ENCODE measurements around the gene FAM185A.
A peak's percentile ranks its signal among the peaks of the same experiment; 100 is the strongest.
"Not testable (repeated sequence)": the region's sequence is repeated elsewhere in the genome, so short reads cannot be mapped to it uniquely, and the experiment has no call there.

Gene FAM185A

DNA sequence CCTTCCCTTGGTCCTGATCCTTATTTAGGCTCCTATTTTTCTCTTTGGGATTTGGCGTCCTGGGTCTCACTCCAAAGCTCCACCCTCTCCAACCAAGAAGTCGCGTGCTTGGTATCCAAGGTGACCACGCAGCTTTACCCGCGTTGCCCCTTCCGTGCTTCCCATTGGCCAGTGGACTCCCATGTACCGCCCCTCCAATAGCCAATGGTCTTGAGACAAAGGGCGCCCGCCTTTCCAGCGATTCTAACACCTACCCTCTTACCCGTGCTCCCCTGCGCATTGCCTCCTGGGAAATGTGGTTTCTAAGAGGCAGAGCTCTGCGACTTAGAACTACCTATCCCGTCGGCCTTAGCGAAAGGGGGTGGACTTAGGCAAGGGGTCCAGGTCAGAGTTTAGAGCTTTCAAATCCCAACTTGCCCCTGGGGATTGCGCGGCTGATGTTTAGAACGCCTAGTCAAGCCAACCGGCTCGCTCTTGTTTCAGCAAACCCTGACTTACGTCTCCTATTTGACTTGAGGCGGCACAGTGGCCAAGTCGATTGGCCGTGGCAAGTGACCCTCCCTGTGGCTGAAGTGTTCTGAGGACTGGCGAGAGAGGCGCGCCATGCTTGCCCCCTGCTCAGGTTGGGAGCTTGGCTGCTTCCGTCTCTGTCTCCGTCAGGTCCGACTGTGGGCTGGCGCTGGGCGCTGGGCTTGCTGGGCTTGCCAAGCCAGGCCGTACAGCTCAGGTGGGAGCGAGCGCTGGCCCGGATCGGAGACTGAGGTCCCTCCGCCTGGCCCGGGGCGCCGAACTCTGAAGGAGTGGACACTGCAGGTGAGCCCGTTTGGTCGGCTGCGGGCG, at the start of gene FAM185A:
Gene FAM185A, plus strand, starts transcription at position 395 of the 840 bp plus-strand sequence. Its CDS starts 209 bp downstream, at position 604.
- DNase-seq (ENCODE audit: low read depth in 2 of 2) = peak; percentile 94 to 97

DNA sequence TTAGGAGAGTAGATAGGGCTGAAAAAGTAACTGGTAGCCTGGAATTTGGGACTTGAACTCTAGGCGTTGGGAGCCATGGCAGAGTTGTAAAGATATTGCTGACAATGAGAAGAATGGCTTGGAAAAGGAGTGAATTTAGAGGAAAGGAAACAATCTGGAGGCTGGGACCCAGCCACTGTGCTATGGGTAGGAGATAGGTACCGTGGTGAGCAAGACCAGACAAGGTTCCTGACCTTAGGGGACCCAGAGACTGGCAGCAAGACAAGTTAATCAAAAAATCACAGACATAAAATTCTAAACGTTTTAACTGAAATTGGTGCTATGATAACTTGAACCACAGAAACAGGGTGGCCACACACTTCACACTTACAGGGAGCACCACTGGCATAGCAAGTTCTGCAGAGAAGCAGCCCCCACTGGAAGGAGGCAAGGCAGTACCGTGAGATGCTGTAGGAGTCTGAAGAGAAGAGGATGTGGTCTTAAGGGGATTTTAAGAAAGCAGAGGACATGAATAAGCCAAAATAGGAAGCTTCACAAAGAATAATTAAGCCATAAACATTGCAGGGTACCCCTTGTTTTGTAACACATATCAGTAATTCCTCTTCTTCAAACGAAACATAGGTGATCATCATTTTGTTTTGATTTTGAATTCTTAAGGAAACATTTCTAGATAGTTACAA, 35.6 kb upstream of the FAM185A start:
- peak in 1 of 2 donors; percentile 9 for DNase-seq (ENCODE audit: low read depth in 2 of 2)

DNA sequence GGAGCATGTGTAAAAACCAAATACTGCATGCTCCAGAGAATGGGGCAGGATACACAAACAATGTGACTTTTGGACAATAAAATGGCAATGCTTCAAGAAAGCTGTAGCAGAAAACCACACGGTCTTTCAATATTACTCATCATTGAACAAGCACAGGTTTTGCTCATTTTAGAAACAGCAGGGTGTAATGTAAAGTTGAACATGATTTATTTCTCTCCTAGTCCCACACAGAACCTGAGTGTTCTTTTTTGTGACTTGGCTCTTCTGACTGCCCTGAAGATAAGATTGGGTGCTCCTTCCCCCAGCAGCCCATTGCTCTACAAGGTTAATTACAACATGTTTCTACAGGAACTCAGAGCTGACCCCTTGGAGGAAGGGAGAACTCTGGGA, 35.1 kb upstream of the FAM185A start:
- DNase-seq (ENCODE audit: low read depth in 2 of 2) = not testable (repeated sequence)

DNA sequence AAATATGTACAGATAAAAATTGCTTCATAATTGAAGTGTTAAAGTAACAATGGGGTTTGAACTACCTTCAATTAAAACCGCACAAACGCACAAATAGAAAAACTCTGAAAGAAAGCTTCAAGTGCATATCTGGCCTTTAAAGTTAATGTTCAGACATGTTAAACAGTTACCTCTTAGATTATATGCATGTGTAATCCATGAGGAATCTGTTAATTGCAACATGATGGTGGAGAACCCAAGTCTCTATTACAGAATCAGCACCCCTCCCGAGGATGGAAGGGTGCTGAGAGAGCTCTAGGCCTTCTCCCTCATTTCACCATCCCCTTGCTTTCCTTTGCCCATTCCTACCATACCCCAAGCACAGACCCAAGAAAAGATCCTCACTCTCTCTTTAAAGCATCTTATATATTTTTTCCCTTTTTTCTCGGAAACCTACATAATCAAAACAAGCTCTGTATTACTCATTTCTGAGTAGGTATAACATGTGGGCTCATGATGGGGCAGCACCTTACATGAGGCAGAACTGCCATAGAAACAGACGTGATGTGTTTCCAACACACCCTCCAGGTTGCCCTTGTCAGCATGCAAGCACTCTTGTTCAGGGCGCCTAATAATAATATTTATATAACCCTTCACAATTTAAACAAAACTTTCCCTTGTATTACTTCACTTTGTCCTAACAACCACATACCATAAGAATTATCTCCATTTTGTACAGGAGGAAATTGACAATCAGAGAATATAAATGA, 33.9 kb upstream of the FAM185A start:
- DNase-seq (ENCODE audit: low read depth in 2 of 2) = peak; percentile 13 to 16

DNA sequence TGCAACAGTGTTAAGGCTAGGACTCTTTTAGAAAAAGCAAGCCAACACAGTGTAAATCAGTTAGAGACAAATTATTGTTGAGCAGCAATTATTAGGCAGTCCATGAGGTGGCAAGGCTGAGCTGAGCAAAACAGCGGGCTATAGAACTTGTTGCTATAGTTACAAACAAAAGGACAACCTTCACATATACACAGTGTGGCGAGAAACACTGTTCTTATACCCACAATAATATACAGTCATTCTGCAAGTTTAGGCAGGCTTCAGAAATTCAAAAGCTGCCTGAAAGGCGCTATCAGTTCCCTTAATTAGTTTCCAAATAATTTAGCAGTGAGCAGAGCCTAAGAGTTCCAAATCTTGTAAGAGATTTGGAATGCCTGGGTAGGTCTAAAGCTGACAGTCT, 33.1 kb upstream of the FAM185A start:
- DNase-seq (ENCODE audit: low read depth in 2 of 2) = not testable (repeated sequence)

DNA sequence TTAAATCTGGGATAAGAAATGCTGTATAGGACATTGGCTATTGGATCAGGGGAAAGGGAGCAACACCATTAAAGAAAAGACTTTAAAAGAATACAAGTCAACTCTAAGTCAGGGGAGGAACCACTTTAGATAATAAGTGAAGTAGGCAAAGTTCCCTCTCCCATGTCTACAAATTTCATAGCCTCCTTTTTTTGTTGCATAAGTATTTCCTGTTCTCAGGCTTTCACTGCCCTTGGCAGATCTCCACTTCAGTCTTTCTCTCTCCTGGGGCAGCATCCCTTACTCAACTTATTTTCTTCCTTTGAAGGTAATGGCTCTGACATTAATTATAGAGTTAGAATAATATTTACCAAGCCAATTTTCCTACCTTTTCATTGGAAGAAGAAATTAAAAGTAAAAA, 30.3 kb upstream of the FAM185A start:
- DNase-seq (ENCODE audit: low read depth in 2 of 2) = not testable (repeated sequence)

DNA sequence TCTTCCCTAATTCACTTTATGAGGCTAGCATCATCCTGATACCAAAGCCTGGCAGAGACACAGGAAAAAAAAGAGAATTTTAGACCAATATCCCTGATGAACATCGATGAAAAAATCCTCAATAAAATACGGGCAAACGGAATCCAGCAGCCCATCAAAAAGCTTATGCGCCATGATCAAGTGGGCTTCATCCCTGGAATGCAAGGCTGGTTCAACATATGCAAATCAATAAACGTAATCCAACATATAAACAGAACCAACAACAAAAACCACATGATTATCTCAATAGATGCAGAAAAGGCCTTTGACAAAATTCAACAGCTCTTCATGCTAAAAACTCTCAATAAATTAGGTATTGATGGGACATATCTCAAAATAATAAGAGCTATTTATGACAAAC, 22.6 kb upstream of the FAM185A start:
- not testable (repeated sequence) for DNase-seq (ENCODE audit: low read depth in 2 of 2)

DNA sequence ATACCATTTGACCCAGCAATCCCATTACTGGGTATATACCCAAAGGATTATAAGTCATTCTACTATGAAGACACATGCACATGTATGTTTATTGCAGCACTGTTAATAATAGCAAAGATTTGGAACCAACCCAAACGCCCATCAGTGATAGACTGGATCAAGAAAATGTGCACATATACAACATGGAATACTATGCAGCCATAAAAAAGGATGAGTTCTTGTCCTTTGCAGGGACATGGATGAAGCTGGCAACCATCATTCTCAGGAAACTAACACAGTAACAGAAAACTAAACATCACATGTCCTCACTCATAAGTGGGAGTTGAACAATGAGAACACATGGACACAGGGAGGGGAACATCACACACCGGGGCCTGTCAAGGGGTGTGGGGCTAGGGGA, 19.1 kb upstream of the FAM185A start:
- not testable (repeated sequence) for DNase-seq (ENCODE audit: low read depth in 2 of 2)

DNA sequence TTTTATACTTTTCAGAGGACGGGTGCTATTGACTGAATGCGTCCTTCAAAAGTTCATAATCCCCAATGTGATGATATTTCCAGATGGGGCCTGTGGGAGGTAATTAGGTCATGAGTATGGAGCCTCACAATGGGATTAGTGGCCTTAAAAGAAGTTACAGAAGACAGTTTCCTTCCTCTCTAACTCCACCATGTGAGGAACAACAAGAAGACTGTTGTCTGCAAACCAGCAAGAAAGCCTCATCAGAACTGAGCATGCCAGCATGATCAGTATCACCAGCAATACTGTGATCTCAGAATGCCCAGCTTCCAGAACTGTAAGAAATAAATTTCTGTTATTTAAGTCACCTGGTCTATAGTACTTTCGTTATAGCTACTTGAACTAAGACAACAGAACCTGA, 18.4 kb upstream of the FAM185A start:
- DNase-seq (ENCODE audit: low read depth in 2 of 2) = not testable (repeated sequence)

DNA sequence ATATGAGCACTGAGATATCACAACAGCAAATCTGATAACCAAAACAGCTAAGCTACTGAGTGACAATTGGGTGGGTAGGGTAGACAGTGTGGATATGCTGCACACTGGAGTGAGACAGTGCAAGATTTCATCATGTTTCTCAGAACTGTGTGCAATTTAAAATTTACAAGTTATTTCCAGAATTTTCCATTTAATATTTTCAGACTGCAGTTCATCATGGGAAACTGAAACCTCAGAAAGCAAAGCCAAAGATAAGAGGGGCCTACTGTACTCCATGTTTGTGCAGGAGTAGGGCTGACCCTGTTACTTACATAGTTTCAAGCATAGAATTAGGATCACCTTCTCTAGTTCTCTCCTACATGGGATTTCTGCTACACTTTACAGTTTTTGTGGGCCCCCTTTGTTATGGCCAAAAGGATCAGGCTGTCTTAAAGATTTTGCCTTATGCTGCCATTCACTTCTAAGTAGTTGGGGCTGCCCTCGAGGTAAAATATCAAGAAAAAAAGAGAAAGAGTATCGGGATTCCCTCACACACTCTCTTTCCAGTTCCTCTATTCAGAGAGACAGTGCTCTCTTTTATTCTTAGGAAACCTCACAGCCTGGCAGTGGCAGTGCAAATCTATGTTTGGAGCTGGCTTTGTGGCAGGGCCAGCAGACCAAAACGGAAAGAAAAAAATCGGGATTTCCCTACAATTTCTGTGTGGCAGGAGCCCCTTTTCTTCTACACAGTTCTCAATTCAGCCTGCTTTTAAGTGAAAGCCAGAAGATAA, 6.6 kb upstream of the FAM185A start:
- not testable (repeated sequence) for DNase-seq (ENCODE audit: low read depth in 2 of 2)

DNA sequence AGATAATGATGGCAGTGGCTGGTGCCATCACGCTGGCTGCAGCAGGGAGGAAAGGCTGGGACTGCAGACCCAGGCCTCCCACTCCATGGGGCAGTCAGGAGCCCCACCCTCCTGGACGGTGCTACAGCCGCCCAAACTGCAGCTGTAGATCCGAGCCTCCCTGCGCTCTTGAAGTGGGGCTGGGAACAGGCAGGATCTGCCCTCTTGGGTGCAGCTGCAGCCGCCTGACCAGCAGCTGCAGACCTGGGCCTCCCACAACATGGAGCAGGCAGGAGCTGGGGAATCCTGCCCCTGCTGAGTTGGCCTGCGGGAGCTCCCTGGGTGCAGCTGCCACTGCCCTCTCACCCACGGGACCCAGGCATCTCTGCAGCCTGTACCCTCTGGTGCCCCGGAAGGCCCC, 4.9 kb upstream of the FAM185A start:
- not testable (repeated sequence) for DNase-seq (ENCODE audit: low read depth in 2 of 2)

DNA sequence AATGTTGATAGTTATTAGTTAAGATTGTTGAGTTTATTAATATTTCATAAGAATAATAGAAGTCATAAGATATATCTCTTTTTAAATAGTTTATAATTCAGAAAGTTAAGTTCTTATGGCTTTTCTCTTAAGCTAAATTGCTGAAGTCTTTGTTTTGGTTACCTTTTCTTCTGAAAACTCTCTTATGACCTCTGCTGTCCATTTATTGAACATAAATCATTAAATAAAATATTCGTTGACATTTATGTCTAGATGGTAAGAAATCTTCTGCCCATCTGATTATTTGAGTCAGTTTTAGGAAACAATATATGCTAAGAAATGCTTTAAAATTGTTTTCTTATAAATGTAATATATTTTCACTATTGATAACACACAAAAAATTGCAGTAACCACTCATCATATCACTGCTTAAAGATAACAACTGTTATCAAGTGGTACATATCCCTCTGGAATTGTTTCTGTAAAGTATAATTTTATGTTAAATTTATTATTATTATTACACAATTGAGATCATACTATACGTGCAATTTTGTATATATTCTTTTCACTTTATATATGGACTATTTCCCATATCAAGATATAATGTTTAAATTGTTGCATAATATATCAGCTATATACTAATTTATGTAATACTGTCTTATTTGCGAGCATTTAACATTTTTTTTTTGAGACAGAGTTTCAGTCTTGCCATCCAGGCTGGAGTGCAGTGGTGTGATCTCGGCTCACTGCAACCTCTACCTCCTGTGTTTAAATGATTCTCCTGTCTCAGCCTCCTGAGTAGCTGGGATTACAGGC, 3.1 kb upstream of the FAM185A start:
- DNase-seq (ENCODE audit: low read depth in 2 of 2) = not testable (repeated sequence)

DNA sequence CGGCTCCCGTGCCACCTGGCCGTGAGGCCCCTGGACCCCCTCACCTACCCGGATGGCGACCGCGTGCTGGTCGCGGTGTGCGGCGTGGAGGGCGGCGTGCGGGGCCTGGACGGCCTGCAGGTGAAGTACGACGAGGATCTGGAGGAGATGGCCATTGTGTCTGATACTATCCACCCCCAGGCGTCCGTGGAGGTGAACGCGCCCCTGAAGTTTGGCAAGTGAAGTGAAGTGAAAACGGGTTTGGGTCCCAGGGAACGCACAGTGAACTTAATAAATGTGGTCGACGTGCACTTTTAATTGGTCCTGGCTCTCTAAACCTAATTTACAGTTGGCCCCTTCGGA, 617 bp downstream of the FAM185A start:
- DNase-seq (ENCODE audit: low read depth in 2 of 2) = not testable (repeated sequence)

DNA sequence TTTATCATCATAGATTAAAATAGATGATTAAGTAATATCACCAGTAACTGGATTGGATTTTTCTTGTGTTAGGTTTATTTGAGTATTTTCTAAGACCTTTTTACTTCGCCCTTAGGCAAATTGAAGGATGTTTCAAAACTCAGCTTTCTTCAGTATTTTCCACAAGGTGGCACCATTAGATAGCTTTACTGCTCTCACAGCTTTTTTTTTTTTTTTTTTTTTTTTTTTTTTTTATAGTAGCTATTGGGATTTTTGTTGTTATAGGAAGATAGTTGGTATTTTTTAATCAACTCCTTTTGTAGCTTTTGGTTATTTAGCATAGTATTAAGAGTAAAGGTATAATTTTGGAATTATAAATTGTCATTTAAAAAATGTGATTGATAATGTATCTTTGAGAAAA, 9.4 kb downstream of the FAM185A start:
- DNase-seq (ENCODE audit: low read depth in 2 of 2) = not testable (repeated sequence)

DNA sequence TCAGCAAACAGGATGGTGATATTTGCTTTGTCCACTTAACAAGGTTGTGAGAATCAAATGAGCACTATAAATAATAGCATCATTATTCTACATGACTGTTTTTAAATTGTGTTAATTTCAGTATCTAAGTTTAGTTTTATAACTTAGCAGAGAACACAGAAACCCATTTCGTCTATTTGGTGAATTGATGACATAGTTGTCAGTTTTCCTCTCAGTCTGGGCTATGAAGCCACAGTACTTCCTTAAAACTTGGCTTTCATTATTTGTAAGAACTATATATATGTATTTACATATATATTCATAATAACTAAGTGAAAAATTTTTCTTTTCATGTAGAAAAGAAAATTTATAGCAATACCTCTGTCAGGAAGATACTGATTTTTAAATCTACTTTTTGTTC, 11.1 kb downstream of the FAM185A start:
- DNase-seq (ENCODE audit: low read depth in 2 of 2) = not testable (repeated sequence)

DNA sequence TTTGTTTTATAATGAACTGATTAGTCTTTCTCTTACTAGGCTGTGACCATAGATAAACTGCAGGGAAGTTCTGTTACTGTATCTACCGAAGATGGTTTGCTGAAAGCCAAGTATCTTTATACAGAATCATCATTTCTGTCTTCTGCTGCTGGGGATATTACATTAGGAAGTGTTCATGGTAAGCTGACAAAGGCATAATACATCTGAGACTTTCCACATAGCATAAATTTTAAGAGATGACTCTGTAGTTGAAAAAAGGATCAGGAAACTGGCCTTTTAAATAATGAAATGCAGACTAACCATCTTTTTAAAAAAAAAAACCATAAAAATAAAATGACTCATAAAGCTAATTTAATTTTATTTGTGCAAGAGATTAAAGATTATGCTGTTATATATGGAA, 12.4 kb downstream of the FAM185A start:
- DNase-seq (ENCODE audit: low read depth in 2 of 2) = not testable (repeated sequence)

DNA sequence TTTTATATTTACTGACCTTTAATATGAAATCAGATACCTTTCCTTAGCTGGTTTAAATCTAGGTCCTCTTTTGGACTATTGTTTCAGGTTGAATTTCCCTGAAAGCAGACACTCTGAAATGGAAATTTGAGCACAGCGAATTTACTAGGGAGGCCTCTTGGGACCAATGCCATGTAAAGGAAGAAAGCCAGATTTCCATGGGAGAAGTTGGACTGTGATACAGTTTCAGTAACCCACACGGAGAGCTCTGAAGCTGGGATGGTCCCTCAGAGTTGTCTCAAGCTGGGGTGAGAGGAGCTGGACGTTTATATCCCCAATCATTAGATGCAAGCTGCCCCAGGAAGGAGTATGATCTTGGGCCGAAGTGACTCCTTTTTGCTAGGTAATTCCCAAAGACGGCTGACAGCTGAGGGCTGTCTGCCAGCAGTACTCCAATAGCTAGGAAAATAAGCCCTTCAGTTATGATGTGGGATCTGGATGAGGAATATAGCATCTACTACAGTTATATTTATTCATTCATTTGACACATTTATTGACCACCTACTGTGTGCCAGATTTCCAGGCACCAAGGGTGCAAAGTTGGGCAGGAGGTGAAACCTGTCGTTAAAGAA, 14.6 kb downstream of the FAM185A start:
- DNase-seq (ENCODE audit: low read depth in 2 of 2) = not testable (repeated sequence)

DNA sequence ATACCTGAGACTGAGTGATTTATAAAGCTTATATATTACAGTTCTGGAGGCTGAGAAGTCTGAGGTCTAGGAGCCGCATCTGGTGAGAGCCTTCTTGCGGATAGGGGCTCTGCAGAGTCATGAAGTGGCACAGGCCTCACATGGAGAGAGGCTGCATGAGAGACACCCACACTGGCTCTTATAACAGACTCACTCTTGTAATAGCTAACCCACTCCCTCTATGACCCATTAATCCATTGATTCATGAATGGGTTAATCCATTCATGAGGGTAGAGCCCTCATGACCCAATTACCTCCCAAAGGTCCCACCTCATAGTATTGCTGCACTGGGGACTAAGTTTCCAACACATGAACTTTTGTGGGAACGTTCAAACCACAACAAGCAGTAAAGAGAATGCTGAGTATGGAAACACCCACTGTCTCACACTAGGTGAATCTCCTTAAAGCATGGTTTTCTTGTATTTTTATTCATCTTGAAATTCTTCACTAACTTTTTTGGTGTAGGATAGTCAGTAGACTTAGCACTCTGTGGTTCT, 20.9 kb downstream of the FAM185A start:
- DNase-seq (ENCODE audit: low read depth in 2 of 2) = not testable (repeated sequence)

DNA sequence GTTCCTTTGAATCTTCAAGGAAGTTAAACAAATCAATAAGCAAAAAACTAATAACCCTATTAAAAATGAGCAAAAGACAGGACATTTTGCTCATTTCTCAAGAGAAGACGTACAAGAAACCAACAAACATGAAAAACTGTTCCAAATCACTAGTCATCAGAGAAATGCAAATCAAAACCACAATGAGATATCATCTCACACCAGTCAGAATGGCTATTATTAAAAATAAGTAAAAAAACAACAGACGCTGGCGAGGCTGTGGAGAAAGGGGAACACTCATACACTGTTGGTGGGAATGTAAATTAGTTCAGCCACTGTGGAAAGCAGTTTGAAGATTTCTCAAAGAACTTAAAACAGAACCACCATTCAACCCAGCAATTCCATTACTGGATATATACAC, 21.7 kb downstream of the FAM185A start:
- not testable (repeated sequence) for DNase-seq (ENCODE audit: low read depth in 2 of 2)

DNA sequence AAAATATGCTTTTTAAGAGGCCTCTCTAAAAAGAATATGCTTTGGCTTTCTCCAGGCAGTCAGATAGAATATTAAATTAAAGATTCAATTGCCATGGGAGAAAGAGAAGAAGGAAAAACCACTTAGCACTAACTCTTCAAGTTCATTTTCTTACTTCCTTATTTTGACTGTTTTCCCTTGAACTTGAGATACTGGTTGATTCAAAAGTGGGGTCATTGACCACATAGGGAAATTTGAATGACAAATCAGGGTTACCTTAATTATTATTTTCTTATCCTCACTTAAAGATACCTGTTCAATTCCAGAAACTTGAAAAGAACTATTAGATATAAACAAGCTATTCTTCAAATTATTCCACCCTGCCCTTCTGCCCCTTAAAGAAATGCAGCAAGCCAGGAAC, 27.4 kb downstream of the FAM185A start:
- DNase-seq (ENCODE audit: low read depth in 2 of 2) = not testable (repeated sequence)
